ENCODE results near the gene SURF1.
"Not testable (repeated sequence)": the region's sequence is repeated elsewhere in the genome, so short reads cannot be mapped to it uniquely, and the experiment has no call there.

SURF1 gene

GRCh38 chr9:133321411-133321935, 34.8 kb downstream of the SURF1 start:
- no peak for DNase-seq (ENCODE audit: low spot score)

GRCh38 chr9:133320421-133320881, 35.8 kb downstream of the SURF1 start:
- DNase-seq (ENCODE audit: low spot score): no peak

DNA sequence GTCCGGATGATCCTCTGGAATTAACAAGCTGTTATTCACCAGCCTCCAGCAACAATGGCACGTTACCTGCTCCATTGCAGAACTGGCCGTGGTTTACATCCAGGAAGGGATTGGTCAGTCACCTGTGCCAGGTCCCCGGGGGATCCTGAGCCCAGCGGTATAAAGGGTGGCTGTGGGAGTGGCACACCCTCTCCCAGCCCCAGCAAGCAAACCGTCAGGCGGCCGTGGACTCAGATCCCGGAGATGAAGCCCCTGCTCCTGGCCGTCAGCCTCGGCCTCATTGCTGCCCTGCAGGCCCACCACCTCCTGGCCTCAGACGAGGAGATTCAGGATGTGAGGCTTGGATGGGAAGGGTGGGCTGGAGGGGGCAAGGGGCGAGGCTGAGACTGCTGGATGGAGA, 38.7 kb downstream of the SURF1 start:
- DNase-seq (ENCODE audit: low spot score): not testable (repeated sequence)

- DNase-seq (ENCODE audit: low spot score): no peak
Observed at GRCh38 chr9:133315997-133316396, 40.3 kb downstream of the SURF1 start.

DNA sequence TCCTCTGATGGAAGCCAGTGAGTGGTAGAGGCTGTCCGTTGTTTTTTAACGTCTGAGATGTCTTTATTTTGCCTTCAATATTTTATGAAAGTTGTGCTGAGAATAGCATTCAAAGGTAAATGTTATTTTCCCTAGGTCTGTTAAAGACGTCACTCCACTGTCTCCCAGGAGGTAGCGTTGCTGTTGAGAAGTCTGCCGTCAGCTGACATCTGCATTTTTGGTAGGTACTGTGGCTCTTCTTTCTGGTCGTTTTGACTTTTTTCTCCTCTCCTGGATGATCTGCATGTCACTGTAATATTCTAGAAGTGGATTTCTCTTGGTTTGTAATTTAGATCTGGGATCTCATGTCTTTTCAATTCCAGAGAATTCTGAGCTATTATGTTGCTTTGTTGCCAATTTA, 46.7 kb downstream of the SURF1 start:
- no peak for DNase-seq (ENCODE audit: low spot score)

GRCh38 chr9:133307301-133307700, 49.0 kb downstream of the SURF1 start:
- no peak for DNase-seq (ENCODE audit: low spot score)

- DNase-seq (ENCODE audit: low spot score): no peak
Observed at GRCh38 chr9:133306242-133307204, 49.8 kb downstream of the SURF1 start.

GRCh38 chr9:133305731-133306130, 50.6 kb downstream of the SURF1 start:
- DNase-seq (ENCODE audit: low spot score): no peak

GRCh38 chr9:133304477-133305377, 51.6 kb downstream of the SURF1 start:
- no peak for DNase-seq (ENCODE audit: low spot score)

DNA sequence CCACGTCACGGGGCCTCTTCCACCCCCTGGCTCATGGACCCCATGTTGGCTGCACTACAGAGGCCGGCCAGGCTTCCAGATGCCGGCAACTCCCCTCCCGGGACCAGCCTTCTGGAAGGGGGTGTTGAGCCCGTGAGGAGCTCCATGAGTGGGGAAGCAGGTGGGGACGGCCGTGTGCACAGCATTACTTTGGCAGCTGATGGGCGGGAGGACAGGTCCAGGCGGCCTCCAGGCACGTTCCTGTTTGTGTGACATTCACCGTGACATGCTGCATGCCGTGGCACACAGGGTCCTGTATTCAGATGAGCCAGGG, 52.2 kb downstream of the SURF1 start:
- DNase-seq (ENCODE audit: low spot score): no peak

GRCh38 chr9:133303266-133304157, 52.8 kb downstream of the SURF1 start:
- no peak for DNase-seq (ENCODE audit: low spot score)
